HEK293 (cell line): ENCODE measurements around the gene BAIAP2L2.

Experiments used
- CTCF ChIP-seq: fragments of 450-650 bp; formaldehyde crosslinking; IDR thresholded peaks from 2 replicates; pipeline ENCODE4 v1.5.1; 2016; ENCODE audit warnings: missing biosample characterization, missing genetic modification characterization
- HOXD13 ChIP-seq: sonication (generic); formaldehyde crosslinking; IDR thresholded peaks from 2 replicates; pipeline ENCODE4 v1.8.0; 2022; ENCODE audit warnings: missing genetic modification reagents, borderline replicate concordance
- KLF16 ChIP-seq: fragments of 450-650 bp; formaldehyde crosslinking; IDR thresholded peaks from 2 replicates; pipeline ENCODE4 v1.5.1; 2017; ENCODE audit warnings: missing biosample characterization, missing genetic modification characterization
- PRDM10 ChIP-seq: fragments of 450-650 bp; formaldehyde crosslinking; IDR thresholded peaks from 2 replicates; pipeline ENCODE4 v1.5.1; 2016; ENCODE audit warnings: missing biosample characterization, missing genetic modification characterization
- YY1 ChIP-seq: fragments of 450-650 bp; formaldehyde crosslinking; IDR thresholded peaks from 2 replicates; pipeline ENCODE4 v1.5.1; 2018; ENCODE audit warnings: missing biosample characterization, missing genetic modification characterization
- ZBTB17 ChIP-seq: fragments of 450-650 bp; formaldehyde crosslinking; IDR thresholded peaks from 2 replicates; pipeline ENCODE4 v1.5.1; 2016; ENCODE audit warnings: missing biosample characterization, missing genetic modification characterization
- ZNF138 ChIP-seq: fragments of 450-650 bp; formaldehyde crosslinking; IDR thresholded peaks from 2 replicates; pipeline ENCODE4 v1.5.1; 2016; ENCODE audit warnings: missing biosample characterization, missing genetic modification characterization, borderline replicate concordance
- ZNF223 ChIP-seq: fragments of 450-650 bp; formaldehyde crosslinking; IDR thresholded peaks from 2 replicates; pipeline ENCODE4 v1.5.1; 2016; ENCODE audit warnings: missing biosample characterization, missing genetic modification characterization
- ZNF274 ChIP-seq, 2 experiments: fragments of 200-500 bp in 1 of 2; fragments of 450-650 bp in 1 of 2; sonication (Bioruptor generic) in 1 of 2; formaldehyde crosslinking in 1 of 2; IDR thresholded peaks; 2 replicates each; pipeline versions ENCODE4 v1.5.1 to v1.6.1; 2014 to 2016; ENCODE audit warnings: borderline replicate concordance in 1 of 2, inconsistent platforms in 1 of 2, low read length in 1 of 2, missing biosample characterization in 1 of 2, missing genetic modification characterization in 1 of 2
- ZNF558 ChIP-seq: fragments of 450-650 bp; formaldehyde crosslinking; IDR thresholded peaks from 2 replicates; pipeline ENCODE4 v1.5.1; 2016; ENCODE audit warnings: missing biosample characterization, missing genetic modification characterization
- ZNF692 ChIP-seq: fragments of 450-650 bp; formaldehyde crosslinking; IDR thresholded peaks from 2 replicates; pipeline ENCODE4 v1.5.1; 2016; ENCODE audit warnings: missing biosample characterization, missing genetic modification characterization
- ZNF707 ChIP-seq: fragments of 450-650 bp; formaldehyde crosslinking; IDR thresholded peaks from 2 replicates; pipeline ENCODE4 v1.5.1; 2016; ENCODE audit warnings: missing biosample characterization, missing genetic modification characterization
- ZNF792 ChIP-seq: fragments of 450-650 bp; formaldehyde crosslinking; IDR thresholded peaks from 2 replicates; pipeline ENCODE4 v1.5.1; 2016; ENCODE audit warnings: missing biosample characterization, missing genetic modification characterization

- TF ChIP-seq YY1 (tag by site-specific recombination) (no peak), ZNF692 (tag by site-specific recombination) (no peak), HOXD13 (no peak), ZNF223 (tag by site-specific recombination) (no peak), CTCF (no peak), PRDM10 (no peak), ZNF138 (tag by site-specific recombination) (no peak), ZNF274 (IDR thresholded peaks at IDR 0.05; ENCODE audit: low read length) (no peak), ZNF274 (tag by site-specific recombination; IDR thresholded peaks at IDR 0.05; ENCODE audit: borderline replicate concordance) (no peak), ZNF792 (tag by site-specific recombination) (no peak), ZBTB17 (tag by site-specific recombination) (no peak), ZNF707 (tag by site-specific recombination) (no peak), KLF16 (tag by site-specific recombination) (no peak), ZNF558 (no peak)
Observed at GRCh38 chr22:38087855-38088254, 22.6 kb downstream of the BAIAP2L2 start.
